Right atrium auricular region (tissue), 2 donors: ENCODE data around the gene KCTD17. TPM values are rescaled to one million over a fixed set of nuclear protein-coding genes. Genes with fewer than 3 reads are reported as not detected.

Source experiments
- DNase-seq: peaks from one replicate; pipeline ENCODE4 v3.0.0-alpha.2; 2019; ENCODE audit warnings: low spot score
- H3K27ac ChIP-seq, 2 donors: fragments of 200-600 bp; sonication (generic); 1 replicate in 1 of 2; 2 replicates in 1 of 2; pipeline ENCODE4 v1.5.1; 2016 to 2019
- H3K27me3 ChIP-seq, 2 donors: fragments of 200-600 bp; sonication (generic); one replicate each; pipeline versions ENCODE4 v1.5.1 to v1.6.0; 2017 to 2019
- H3K36me3 ChIP-seq: fragments of 200-600 bp; sonication (generic); one replicate; pipeline ENCODE4 v1.5.1; 2016
- H3K4me1 ChIP-seq, 2 donors: fragments of 200-600 bp; sonication (generic); one replicate each; pipeline versions ENCODE4 v1.5.1 to v1.6.0; 2017 to 2019
- H3K4me3 ChIP-seq, 2 donors: fragments of 200-600 bp; sonication (generic); 1 replicate in 1 of 2; 2 replicates in 1 of 2; pipeline ENCODE4 v1.5.1; 2017 to 2019; ENCODE audit warnings: mild to moderate bottlenecking in 1 of 2, moderate library complexity in 1 of 2
- H3K9me3 ChIP-seq, 2 donors: fragments of 200-600 bp; sonication (generic); one replicate each; pipeline ENCODE4 v1.5.1; 2019
- CTCF ChIP-seq, 2 donors: fragments of 200-600 bp; sonication (generic); IDR thresholded peaks; one replicate each; pipeline ENCODE4 v1.5.1; 2019; ENCODE audit warnings: antibody characterized with exemption in 2 of 2
- total RNA-seq, 2 donors: library from RNA; depleted of rRNA; stranded (reverse); fragments of >200 nt; gene quantifications; one replicate each; pipeline ENCODE4 v1.1.0, GENCODE V29; 2016

The KCTD17 gene
- total RNA-seq, 2 donors from 2014 or later, result 44.9 to 54.8 TPM

GRCh38 chr22:37026325-37026724 lies 25.2 kb upstream of the KCTD17 start:
- Histone ChIP-seq H3K36me3 (peaks cover 42% of the 10 kb centered on the region), H3K27ac (peak overlapping the region; percentile 55 to 63), H3K4me1 (peaks cover 0 to 47% of the 10 kb centered on the region in 2 donors), H3K9me3 (no peaks in the 10 kb centered on the region), H3K4me3 (no peak overlapping the region), H3K27me3 (no peaks in the 10 kb centered on the region)
- TF ChIP-seq CTCF (IDR thresholded peaks at IDR 0.05), result no peak
- DNase-seq, result no peak

GRCh38 chr22:37027556-37027955 lies 24.0 kb upstream of the KCTD17 start:
- peaks cover 42% of the 10 kb centered on the region for H3K36me3 ChIP-seq
- H3K4me3 ChIP-seq, result no peak overlapping the region
- H3K4me1 ChIP-seq, result peaks cover 0 to 35% of the 10 kb centered on the region in 2 donors
- no peak for DNase-seq
- H3K9me3 ChIP-seq, result no peaks in the 10 kb centered on the region
- no peak for TF ChIP-seq CTCF (IDR thresholded peaks at IDR 0.05)
- no peaks in the 10 kb centered on the region for H3K27me3 ChIP-seq
- no peak overlapping the region for H3K27ac ChIP-seq

- TF ChIP-seq CTCF (IDR thresholded peaks at IDR 0.05), result no peak
- Histone ChIP-seq H3K4me1 (peaks cover 0 to 20% of the 10 kb centered on the region in 2 donors), H3K27me3 (no peaks in the 10 kb centered on the region), H3K9me3 (no peaks in the 10 kb centered on the region), H3K36me3 (peaks cover 42% of the 10 kb centered on the region), H3K4me3 (no peak overlapping the region), H3K27ac (no peak overlapping the region)
- DNase-seq, result no peak
These were observed 22.6 kb upstream of the KCTD17 start for GRCh38 chr22:37028692-37029674.

- no peak overlapping the region for H3K27ac ChIP-seq
- DNase-seq, result no peak
- H3K9me3 ChIP-seq, result no peaks in the 10 kb centered on the region
These were observed 20.8 kb upstream of the KCTD17 start for GRCh38 chr22:37030560-37031281.

GRCh38 chr22:37032134-37032534 lies 19.4 kb upstream of the KCTD17 start:
- no peak for TF ChIP-seq CTCF (IDR thresholded peaks at IDR 0.05)
- no peak for DNase-seq
- Histone ChIP-seq H3K27me3 (no peaks in the 10 kb centered on the region), H3K4me1 (peaks cover 0 to under 1% of the 10 kb centered on the region in 2 donors), H3K36me3 (peaks cover 24% of the 10 kb centered on the region), H3K4me3 (no peak overlapping the region), H3K27ac (no peak overlapping the region), H3K9me3 (no peaks in the 10 kb centered on the region)

More at GRCh38 chr22:37030560-37031281, 20.8 kb upstream of the KCTD17 start:
- Histone ChIP-seq H3K4me1 (peaks cover 0 to 12% of the 10 kb centered on the region in 2 donors), H3K27me3 (no peaks in the 10 kb centered on the region), H3K4me3 (no peak overlapping the region), H3K36me3 (peaks cover 27% of the 10 kb centered on the region)
- TF ChIP-seq CTCF (IDR thresholded peaks at IDR 0.05), result no peak
